ENCODE measurements around the gene SNUPN. TPM values are rescaled to one million over a fixed set of nuclear protein-coding genes. Genes with fewer than 3 reads are reported as not detected.

SNUPN gene
- total RNA-seq, 1 experiment from 2014 or later = 28.0 TPM

GRCh38 chr15:75596703-75597345, 28.7 kb downstream of the SNUPN start:
- Mint-ChIP-seq H3K36me3 (ENCODE audit: insufficient read depth, unreplicated experiment) (peaks cover 27% of the 10 kb centered on the region), H3K27me3 (ENCODE audit: unreplicated experiment) (no peaks in the 10 kb centered on the region), H3K4me1 (ENCODE audit: low read depth, unreplicated experiment) (no peaks in the 10 kb centered on the region), H3K27ac (ENCODE audit: unreplicated experiment) (no peak overlapping the region), H3K9me3 (ENCODE audit: low read depth, unreplicated experiment) (no peaks in the 10 kb centered on the region), H3K4me3 (ENCODE audit: low read depth, unreplicated experiment) (no peak overlapping the region)
- no peak for TF ChIP-seq CTCF (IDR thresholded peaks at IDR 0.05; ENCODE audit: unreplicated experiment)
- CTCF ChIA-PET = interaction anchor here (1.2 kb wide), 1 partner anchor 19 kb away, joined by 3 read pairs; no protein-coding TSS in a partner anchor
- DNase-seq = no peak
- intact Hi-C loops (cut with micrococcal nuclease; ENCODE audit: unreplicated experiment) = no loop called here
- BruUV-seq (replicated peaks) = no TSS peak

- no TSS peak for BruUV-seq (replicated peaks)
- no peak for TF ChIP-seq CTCF (IDR thresholded peaks at IDR 0.05; ENCODE audit: unreplicated experiment)
- Mint-ChIP-seq H3K9me3 (ENCODE audit: low read depth, unreplicated experiment) (no peaks in the 10 kb centered on the region), H3K4me3 (ENCODE audit: low read depth, unreplicated experiment) (no peak overlapping the region), H3K4me1 (ENCODE audit: low read depth, unreplicated experiment) (no peaks in the 10 kb centered on the region), H3K27me3 (ENCODE audit: unreplicated experiment) (no peaks in the 10 kb centered on the region), H3K27ac (ENCODE audit: unreplicated experiment) (no peak overlapping the region), H3K36me3 (ENCODE audit: insufficient read depth, unreplicated experiment) (peaks cover 27% of the 10 kb centered on the region)
- DNase-seq = no peak
- intact Hi-C loops (cut with micrococcal nuclease; ENCODE audit: unreplicated experiment) = no loop called here
- CTCF ChIA-PET = no interaction called here
Measured at GRCh38 chr15:75594276-75594675, 31.2 kb downstream of the SNUPN start.

- no peaks in the 10 kb centered on the region for H3K27me3 Mint-ChIP-seq (ENCODE audit: unreplicated experiment)
- DNase-seq = no peak
- no peaks in the 10 kb centered on the region for H3K4me1 Mint-ChIP-seq (ENCODE audit: low read depth, unreplicated experiment)
- H3K36me3 Mint-ChIP-seq (ENCODE audit: insufficient read depth, unreplicated experiment) = peaks cover 17% of the 10 kb centered on the region
- intact Hi-C loops (cut with micrococcal nuclease; ENCODE audit: unreplicated experiment) = no loop called here
- no peak overlapping the region for H3K27ac Mint-ChIP-seq (ENCODE audit: unreplicated experiment)
- no peaks in the 10 kb centered on the region for H3K9me3 Mint-ChIP-seq (ENCODE audit: low read depth, unreplicated experiment)
- BruUV-seq (replicated peaks) = no TSS peak
- CTCF ChIA-PET = interaction anchor here (0.8 kb wide), 1 partner anchor 13 kb away, joined by 4 read pairs; the partner anchor contains the start of gene PTPN9
- TF ChIP-seq CTCF (IDR thresholded peaks at IDR 0.05; ENCODE audit: unreplicated experiment) = no peak
- no peak overlapping the region for H3K4me3 Mint-ChIP-seq (ENCODE audit: low read depth, unreplicated experiment)
Measured at GRCh38 chr15:75591655-75592364, 33.7 kb downstream of the SNUPN start.

- TF ChIP-seq CTCF (IDR thresholded peaks at IDR 0.05; ENCODE audit: unreplicated experiment) = no peak
- no peak for DNase-seq
- Mint-ChIP-seq H3K36me3 (ENCODE audit: insufficient read depth, unreplicated experiment) (peaks cover 12% of the 10 kb centered on the region), H3K27me3 (ENCODE audit: unreplicated experiment) (no peaks in the 10 kb centered on the region), H3K9me3 (ENCODE audit: low read depth, unreplicated experiment) (no peaks in the 10 kb centered on the region), H3K4me1 (ENCODE audit: low read depth, unreplicated experiment) (no peaks in the 10 kb centered on the region), H3K4me3 (ENCODE audit: low read depth, unreplicated experiment) (no peak overlapping the region), H3K27ac (ENCODE audit: unreplicated experiment) (no peak overlapping the region)
- intact Hi-C loops (cut with micrococcal nuclease; ENCODE audit: unreplicated experiment) = no loop called here
- CTCF ChIA-PET = interaction anchor here (0.6 to 1.0 kb wide), 2 partner anchors 14 to 42 kb away, joined by 3 to 8 read pairs; no protein-coding TSS in a partner anchor
- BruUV-seq (replicated peaks) = no TSS peak
Measured at GRCh38 chr15:75590239-75590638, 35.3 kb downstream of the SNUPN start.
